HEK293 (cell line): ENCODE data around the gene CHM.
"Not testable (repeated sequence)": the region's sequence is repeated elsewhere in the genome, so short reads cannot be mapped to it uniquely, and the experiment has no call there.

Experiments used
- CTCF ChIP-seq: fragments of 450-650 bp; formaldehyde crosslinking; IDR thresholded peaks from 2 replicates; pipeline ENCODE4 v1.5.1; 2016; ENCODE audit warnings: missing biosample characterization, missing genetic modification characterization
- FEZF1 ChIP-seq: fragments of 450-650 bp; formaldehyde crosslinking; IDR thresholded peaks from 2 replicates; pipeline ENCODE4 v1.5.1; 2016; ENCODE audit warnings: missing biosample characterization, missing genetic modification characterization
- PBX3 ChIP-seq: sonication (generic); formaldehyde crosslinking; IDR thresholded peaks from 2 replicates; pipeline ENCODE4 v1.8.1; 2022; ENCODE audit warnings: mild to moderate bottlenecking, moderate library complexity, missing genetic modification reagents
- ZBTB7A ChIP-seq: fragments of 450-650 bp; formaldehyde crosslinking; IDR thresholded peaks from 2 replicates; pipeline ENCODE4 v1.5.1; 2016; ENCODE audit warnings: low read depth, missing biosample characterization, missing genetic modification characterization
- ZEB2 ChIP-seq: fragments of 450-650 bp; formaldehyde crosslinking; IDR thresholded peaks from 2 replicates; pipeline ENCODE4 v1.5.1; 2016; ENCODE audit warnings: missing biosample characterization, missing genetic modification characterization
- ZFHX2 ChIP-seq: fragments of 450-650 bp; formaldehyde crosslinking; conservative IDR thresholded peaks from 2 replicates; pipeline ENCODE4 v1.5.1; 2016; ENCODE audit warnings: missing biosample characterization, missing genetic modification characterization
- ZNF311 ChIP-seq: fragments of 450-650 bp; formaldehyde crosslinking; IDR thresholded peaks from 2 replicates; pipeline ENCODE4 v1.5.1; 2017; ENCODE audit warnings: missing biosample characterization, missing genetic modification characterization, borderline replicate concordance
- ZNF610 ChIP-seq: fragments of 450-650 bp; formaldehyde crosslinking; IDR thresholded peaks from 2 replicates; pipeline ENCODE4 v1.5.1; 2016; ENCODE audit warnings: missing biosample characterization, missing genetic modification characterization, borderline replicate concordance
- ZNF747 ChIP-seq: fragments of 450-650 bp; formaldehyde crosslinking; IDR thresholded peaks from 2 replicates; pipeline ENCODE4 v1.5.1; 2016; ENCODE audit warnings: missing biosample characterization, missing genetic modification characterization

- TF ChIP-seq ZFHX2; ZNF610; CTCF (tag by site-specific recombination); ZNF311 (tag by site-specific recombination); ZNF747 (tag by site-specific recombination); PBX3 (CRISPR knock-in tag); ZBTB7A (tag by site-specific recombination); FEZF1; ZEB2 (tag by site-specific recombination): not testable (repeated sequence)
Observed at GRCh38 chrX:85934399-85934798, 113.0 kb downstream of the CHM start.
